HepG2 (cell line): ENCODE data around the gene TENT4B. TPM values are rescaled to one million over a fixed set of nuclear protein-coding genes. Genes with fewer than 3 reads are reported as not detected.
A peak's percentile ranks its signal among the peaks of the same experiment; 100 is the strongest.

Experiments used
- GATAD1 ChIP-seq: IDR thresholded peaks from 2 replicates; pipeline ENCODE4 v1.6.1; 2016; ENCODE audit warnings: missing genetic modification reagents, missing compliant biosample characterization
- MAFG ChIP-seq: sonication (generic); formaldehyde crosslinking; IDR thresholded peaks from 2 replicates; pipeline ENCODE4 v1.5.1; 2020; ENCODE audit warnings: mild to moderate bottlenecking, missing genetic modification reagents
- ZFP1 ChIP-seq: IDR thresholded peaks from 2 replicates; pipeline ENCODE4 v1.6.1; 2016
- ZNF136 ChIP-seq: sonication (generic); formaldehyde crosslinking; IDR thresholded peaks from 2 replicates; pipeline ENCODE4 v1.8.1; 2022; ENCODE audit warnings: low read depth, mild to moderate bottlenecking, moderate library complexity, missing genetic modification reagents
- ZNF501 ChIP-seq: sonication (generic); formaldehyde crosslinking; IDR thresholded peaks from 2 replicates; pipeline ENCODE4 v1.5.1; 2020; ENCODE audit warnings: mild to moderate bottlenecking, moderate library complexity, missing genetic modification reagents
- ZNF530 ChIP-seq: sonication (generic); formaldehyde crosslinking; IDR thresholded peaks from 2 replicates; pipeline ENCODE4 v1.5.0; 2020; ENCODE audit warnings: low read depth, mild to moderate bottlenecking, missing genetic modification reagents
- ZNF550 ChIP-seq: sonication (generic); formaldehyde crosslinking; IDR thresholded peaks from 2 replicates; pipeline ENCODE4 v1.4.0; 2020; ENCODE audit warnings: mild to moderate bottlenecking, missing genetic modification reagents, borderline replicate concordance
- ZNF629 ChIP-seq: sonication (generic); formaldehyde crosslinking; conservative IDR thresholded peaks from 2 replicates; pipeline ENCODE4 v1.5.0; 2020; ENCODE audit warnings: missing genetic modification reagents
- polyA plus RNA-seq, 8 experiments: library from polyadenylated mRNA; depleted of rRNA in 3 of 8; stranded (reverse) in 7 of 8; unstranded in 1 of 8; fragments of >200 nt; fragmentation: Illumina TruSeq in 4 of 8; extraction: Trizol in 4 of 8; gene quantifications; 2 replicates each; pipeline versions ENCODE4 v1.2.1 to v1.2.3, GENCODE V29; 2011 to 2016; ENCODE audit warnings: low read depth in 4 of 8, missing spikeins in 1 of 8, mixed read lengths in 1 of 8; ENCODE audit not compliant: insufficient read depth in 1 of 8
- total RNA-seq, 5 experiments: library from RNA; depleted of rRNA; stranded (reverse); fragments of >200 nt; fragmentation: Illumina TruSeq; extraction: Trizol; gene quantifications; 2 replicates each; pipeline ENCODE4 v1.2.3, GENCODE V29; 2016; ENCODE audit warnings: low read depth in 1 of 5
- TF ChIP-seq, protein P1 (sequence below): sonication (generic); formaldehyde crosslinking; IDR thresholded peaks from 2 replicates; pipeline ENCODE4 v1.8.1; 2023; ENCODE audit warnings: missing genetic modification reagents, mild to moderate bottlenecking, borderline replicate concordance
- TF ChIP-seq, protein P2 (sequence below): sonication (generic); formaldehyde crosslinking; IDR thresholded peaks from 2 replicates; pipeline ENCODE4 v1.8.1; 2023; ENCODE audit warnings: mild to moderate bottlenecking, inconsistent platforms, moderate library complexity, missing genetic modification reagents, borderline replicate concordance
- TF ChIP-seq, protein P3 (sequence below): sonication (generic); formaldehyde crosslinking; IDR thresholded peaks from 2 replicates; pipeline ENCODE4 v1.8.0; 2022; ENCODE audit warnings: mild to moderate bottlenecking, missing genetic modification reagents
- TF ChIP-seq, protein P4 (sequence below), 2 experiments: sonication (generic) in 1 of 2; formaldehyde crosslinking in 1 of 2; IDR thresholded peaks; 2 replicates each; pipeline versions ENCODE4 v1.4.0 to v1.6.1; 2018 to 2020; ENCODE audit warnings: missing genetic modification reagents in 2 of 2, borderline replicate concordance in 1 of 2, low read depth in 1 of 2, mild to moderate bottlenecking in 1 of 2, missing biosample characterization in 1 of 2
- TF ChIP-seq, protein P5 (sequence below): sonication (generic); formaldehyde crosslinking; IDR thresholded peaks from 2 replicates; pipeline ENCODE4 v1.4.0; 2020; ENCODE audit warnings: low read depth, mild to moderate bottlenecking, missing genetic modification reagents
- TF ChIP-seq, protein P6 (sequence below): sonication (generic); formaldehyde crosslinking; IDR thresholded peaks from 2 replicates; pipeline ENCODE4 v1.5.0; 2020; ENCODE audit warnings: missing genetic modification reagents
- TF ChIP-seq, protein P7 (sequence below): sonication (generic); formaldehyde crosslinking; IDR thresholded peaks from 2 replicates; pipeline ENCODE4 v1.5.0; 2020; ENCODE audit warnings: mild to moderate bottlenecking, missing genetic modification reagents
- TF ChIP-seq, protein P8 (sequence below): sonication (generic); formaldehyde crosslinking; IDR thresholded peaks from 2 replicates; pipeline ENCODE4 v1.4.0; 2020; ENCODE audit warnings: missing genetic modification reagents, borderline replicate concordance
- TF ChIP-seq, protein P9 (sequence below), 2 experiments: fragments of 450-650 bp in 1 of 2; sonication (generic) in 1 of 2; formaldehyde crosslinking; IDR thresholded peaks; 2 replicates each; pipeline versions ENCODE4 v1.5.0 to v1.8.0; 2020 to 2022; ENCODE audit warnings: mild to moderate bottlenecking in 1 of 2, missing genetic modification reagents in 1 of 2

TENT4B gene
- total and polyA plus RNA-seq, 2 of the 13 experiments (the other 11 are each of a cell fraction or from before 2014, with no cell fraction given) = 15.0 to 32.8 TPM

DNA sequence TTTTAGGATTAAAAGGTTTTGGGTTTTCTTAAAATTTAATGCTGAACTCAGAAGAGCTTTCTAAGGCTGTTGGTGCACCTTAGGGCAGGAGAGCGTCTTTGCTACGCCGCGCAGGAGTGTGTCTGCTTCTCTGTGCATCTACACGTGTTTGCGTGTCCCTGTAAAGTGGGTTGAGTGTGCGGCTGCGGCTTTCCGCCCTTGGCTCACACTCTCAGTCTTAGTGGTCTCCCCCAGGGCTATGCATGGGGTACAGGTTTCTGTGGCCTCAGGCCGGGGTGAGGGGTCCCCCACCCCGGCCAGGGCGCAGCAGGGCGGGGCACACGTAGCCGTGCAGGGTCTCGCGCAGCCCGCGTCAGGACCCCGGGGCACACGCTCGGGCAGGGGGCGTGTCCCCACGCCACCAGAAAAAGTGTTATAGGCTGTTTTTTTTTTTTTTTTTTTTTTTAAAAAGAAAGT lies 727 bp upstream of the TENT4B start (continued):
- TF ChIP-seq, protein P1, sequence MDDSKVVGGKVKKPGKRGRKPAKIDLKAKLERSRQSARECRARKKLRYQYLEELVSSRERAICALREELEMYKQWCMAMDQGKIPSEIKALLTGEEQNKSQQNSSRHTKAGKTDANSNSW (CRISPR knock-in tag) = no peak
- TF ChIP-seq, protein P2, sequence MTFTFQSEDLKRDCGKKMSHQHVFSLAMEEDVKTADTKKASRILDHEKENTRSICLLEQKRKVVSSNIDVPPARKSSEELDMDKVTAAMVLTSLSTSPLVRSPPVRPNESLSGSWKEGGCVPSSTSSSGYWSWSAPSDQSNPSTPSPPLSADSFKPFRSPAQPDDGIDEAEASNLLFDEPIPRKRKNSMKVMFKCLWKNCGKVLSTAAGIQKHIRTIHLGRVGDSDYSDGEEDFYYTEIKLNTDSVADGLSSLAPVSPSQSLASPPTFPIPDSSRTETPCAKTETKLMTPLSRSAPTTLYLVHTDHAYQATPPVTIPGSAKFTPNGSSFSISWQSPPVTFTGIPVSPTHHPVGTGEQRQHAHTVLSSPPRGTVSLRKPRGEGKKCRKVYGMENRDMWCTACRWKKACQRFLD (CRISPR knock-in tag) = no peak
- 0 out of 2 replicates have a peak, but pooled peaks have one; percentile 27 for TF ChIP-seq ZNF501 (CRISPR knock-in tag)
- 0 out of 2 replicates have a peak, but pooled peaks have one; percentile 47 for TF ChIP-seq MAFG
- TF ChIP-seq, protein P3, sequence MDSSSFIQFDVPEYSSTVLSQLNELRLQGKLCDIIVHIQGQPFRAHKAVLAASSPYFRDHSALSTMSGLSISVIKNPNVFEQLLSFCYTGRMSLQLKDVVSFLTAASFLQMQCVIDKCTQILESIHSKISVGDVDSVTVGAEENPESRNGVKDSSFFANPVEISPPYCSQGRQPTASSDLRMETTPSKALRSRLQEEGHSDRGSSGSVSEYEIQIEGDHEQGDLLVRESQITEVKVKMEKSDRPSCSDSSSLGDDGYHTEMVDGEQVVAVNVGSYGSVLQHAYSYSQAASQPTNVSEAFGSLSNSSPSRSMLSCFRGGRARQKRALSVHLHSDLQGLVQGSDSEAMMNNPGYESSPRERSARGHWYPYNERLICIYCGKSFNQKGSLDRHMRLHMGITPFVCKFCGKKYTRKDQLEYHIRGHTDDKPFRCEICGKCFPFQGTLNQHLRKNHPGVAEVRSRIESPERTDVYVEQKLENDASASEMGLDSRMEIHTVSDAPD (CRISPR knock-in tag) = no peak
- TF ChIP-seq, protein P4, sequence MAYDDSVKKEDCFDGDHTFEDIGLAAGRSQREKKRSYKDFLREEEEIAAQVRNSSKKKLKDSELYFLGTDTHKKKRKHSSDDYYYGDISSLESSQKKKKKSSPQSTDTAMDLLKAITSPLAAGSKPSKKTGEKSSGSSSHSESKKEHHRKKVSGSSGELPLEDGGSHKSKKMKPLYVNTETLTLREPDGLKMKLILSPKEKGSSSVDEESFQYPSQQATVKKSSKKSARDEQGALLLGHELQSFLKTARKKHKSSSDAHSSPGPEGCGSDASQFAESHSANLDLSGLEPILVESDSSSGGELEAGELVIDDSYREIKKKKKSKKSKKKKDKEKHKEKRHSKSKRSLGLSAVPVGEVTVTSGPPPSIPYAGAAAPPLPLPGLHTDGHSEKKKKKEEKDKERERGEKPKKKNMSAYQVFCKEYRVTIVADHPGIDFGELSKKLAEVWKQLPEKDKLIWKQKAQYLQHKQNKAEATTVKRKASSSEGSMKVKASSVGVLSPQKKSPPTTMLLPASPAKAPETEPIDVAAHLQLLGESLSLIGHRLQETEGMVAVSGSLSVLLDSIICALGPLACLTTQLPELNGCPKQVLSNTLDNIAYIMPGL (CRISPR knock-in tag; IDR thresholded peaks at IDR 0.05; ENCODE audit: borderline replicate concordance in 1 of 2, low read depth in 1 of 2) = no peak
- no peak; the same call in 1 of the 2 replicates for TF ChIP-seq GATAD1
- TF ChIP-seq, protein P5, sequence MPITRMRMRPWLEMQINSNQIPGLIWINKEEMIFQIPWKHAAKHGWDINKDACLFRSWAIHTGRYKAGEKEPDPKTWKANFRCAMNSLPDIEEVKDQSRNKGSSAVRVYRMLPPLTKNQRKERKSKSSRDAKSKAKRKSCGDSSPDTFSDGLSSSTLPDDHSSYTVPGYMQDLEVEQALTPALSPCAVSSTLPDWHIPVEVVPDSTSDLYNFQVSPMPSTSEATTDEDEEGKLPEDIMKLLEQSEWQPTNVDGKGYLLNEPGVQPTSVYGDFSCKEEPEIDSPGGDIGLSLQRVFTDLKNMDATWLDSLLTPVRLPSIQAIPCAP (CRISPR knock-in tag) = no peak
- TF ChIP-seq, protein P6, sequence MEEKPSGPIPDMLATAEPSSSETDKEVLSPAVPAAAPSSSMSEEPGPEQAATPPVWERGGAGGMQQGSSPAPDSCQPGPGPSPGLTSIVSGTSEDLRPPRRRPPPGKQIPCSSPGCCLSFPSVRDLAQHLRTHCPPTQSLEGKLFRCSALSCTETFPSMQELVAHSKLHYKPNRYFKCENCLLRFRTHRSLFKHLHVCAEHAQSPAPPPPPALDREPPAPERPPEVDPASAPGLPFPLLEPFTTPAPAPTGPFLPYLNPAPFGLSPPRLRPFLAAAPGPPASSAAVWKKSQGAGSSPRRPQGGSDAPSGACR (CRISPR knock-in tag) = no peak; the same call in 1 of the 2 replicates
- TF ChIP-seq, protein P7, sequence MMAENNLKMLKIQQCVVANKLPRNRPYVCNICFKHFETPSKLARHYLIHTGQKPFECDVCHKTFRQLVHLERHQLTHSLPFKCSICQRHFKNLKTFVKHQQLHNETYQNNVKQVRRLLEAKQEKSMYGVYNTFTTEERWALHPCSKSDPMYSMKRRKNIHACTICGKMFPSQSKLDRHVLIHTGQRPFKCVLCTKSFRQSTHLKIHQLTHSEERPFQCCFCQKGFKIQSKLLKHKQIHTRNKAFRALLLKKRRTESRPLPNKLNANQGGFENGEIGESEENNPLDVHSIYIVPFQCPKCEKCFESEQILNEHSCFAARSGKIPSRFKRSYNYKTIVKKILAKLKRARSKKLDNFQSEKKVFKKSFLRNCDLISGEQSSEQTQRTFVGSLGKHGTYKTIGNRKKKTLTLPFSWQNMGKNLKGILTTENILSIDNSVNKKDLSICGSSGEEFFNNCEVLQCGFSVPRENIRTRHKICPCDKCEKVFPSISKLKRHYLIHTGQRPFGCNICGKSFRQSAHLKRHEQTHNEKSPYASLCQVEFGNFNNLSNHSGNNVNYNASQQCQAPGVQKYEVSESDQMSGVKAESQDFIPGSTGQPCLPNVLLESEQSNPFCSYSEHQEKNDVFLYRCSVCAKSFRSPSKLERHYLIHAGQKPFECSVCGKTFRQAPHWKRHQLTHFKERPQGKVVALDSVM (CRISPR knock-in tag) = no peak
- no peak for TF ChIP-seq ZNF136 (CRISPR knock-in tag)
- TF ChIP-seq ZNF530 (CRISPR knock-in tag) = no peak
- TF ChIP-seq ZNF629 (CRISPR knock-in tag) = peak; percentile 28; the same call in 1 of the 2 replicates
- TF ChIP-seq, protein P8, sequence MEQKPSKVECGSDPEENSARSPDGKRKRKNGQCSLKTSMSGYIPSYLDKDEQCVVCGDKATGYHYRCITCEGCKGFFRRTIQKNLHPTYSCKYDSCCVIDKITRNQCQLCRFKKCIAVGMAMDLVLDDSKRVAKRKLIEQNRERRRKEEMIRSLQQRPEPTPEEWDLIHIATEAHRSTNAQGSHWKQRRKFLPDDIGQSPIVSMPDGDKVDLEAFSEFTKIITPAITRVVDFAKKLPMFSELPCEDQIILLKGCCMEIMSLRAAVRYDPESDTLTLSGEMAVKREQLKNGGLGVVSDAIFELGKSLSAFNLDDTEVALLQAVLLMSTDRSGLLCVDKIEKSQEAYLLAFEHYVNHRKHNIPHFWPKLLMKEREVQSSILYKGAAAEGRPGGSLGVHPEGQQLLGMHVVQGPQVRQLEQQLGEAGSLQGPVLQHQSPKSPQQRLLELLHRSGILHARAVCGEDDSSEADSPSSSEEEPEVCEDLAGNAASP (CRISPR knock-in tag) = no peak
- TF ChIP-seq ZNF550 (CRISPR knock-in tag) = no peak
- TF ChIP-seq ZFP1 = no peak
- TF ChIP-seq, protein P9, sequence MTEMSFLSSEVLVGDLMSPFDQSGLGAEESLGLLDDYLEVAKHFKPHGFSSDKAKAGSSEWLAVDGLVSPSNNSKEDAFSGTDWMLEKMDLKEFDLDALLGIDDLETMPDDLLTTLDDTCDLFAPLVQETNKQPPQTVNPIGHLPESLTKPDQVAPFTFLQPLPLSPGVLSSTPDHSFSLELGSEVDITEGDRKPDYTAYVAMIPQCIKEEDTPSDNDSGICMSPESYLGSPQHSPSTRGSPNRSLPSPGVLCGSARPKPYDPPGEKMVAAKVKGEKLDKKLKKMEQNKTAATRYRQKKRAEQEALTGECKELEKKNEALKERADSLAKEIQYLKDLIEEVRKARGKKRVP (CRISPR knock-in tag; IDR thresholded peaks at IDR 0.05) = no peak
- TF ChIP-seq, all 625 proteins: peak for 80
